Inflammatory macrophage (primary cell): ENCODE measurements around the gene OR10A3.
A peak's percentile ranks its signal among the peaks of the same experiment; 100 is the strongest.
"Not testable (repeated sequence)": the region's sequence is repeated elsewhere in the genome, so short reads cannot be mapped to it uniquely, and the experiment has no call there.

Experiments
- DNase-seq, 2 donors: peaks; one replicate each; pipeline ENCODE4 v3.0.0-alpha.2; 2020 to 2022
- total RNA-seq, 18 experiments: gene quantifications; one replicate each; lab custom pipeline; 2026; ENCODE audit warnings: mixed read lengths in 6 of 18, inconsistent platforms in 2 of 18; lab: John Stamatoyannopoulos, UW

OR10A3 gene
- total RNA-seq: 0 to 0.07 (median 0) reads per million in 18 experiments

GRCh38 chr11:7941608-7942007 lies at the start of gene OR10A3:
Gene OR10A3 (minus strand): TSS chr11:7941708. CDS start chr11:7939520, 2,188 bp downstream.
- no peak for DNase-seq

GRCh38 chr11:7987560-7987883 lies 46.0 kb upstream of the OR10A3 start:
- DNase-seq: not testable (repeated sequence)

- peak; percentile 99 to 100 for DNase-seq
These were observed 45.5 kb upstream of the OR10A3 start, which contains the start of gene EIF3F for GRCh38 chr11:7986768-7987559. Gene EIF3F (plus strand): TSS chr11:7987337. CDS start chr11:7987353, 16 bp downstream.

GRCh38 chr11:7983832-7984590 lies 42.5 kb upstream of the OR10A3 start:
- no peak for DNase-seq

GRCh38 chr11:7982582-7983119 lies 41.1 kb upstream of the OR10A3 start:
- no peak for DNase-seq

GRCh38 chr11:7981619-7982157 lies 40.2 kb upstream of the OR10A3 start:
- DNase-seq: no peak

GRCh38 chr11:7977232-7977917 lies 35.9 kb upstream of the OR10A3 start:
- DNase-seq: peak; percentile 8 to 17

- DNase-seq: no peak
These were observed 33.2 kb upstream of the OR10A3 start for GRCh38 chr11:7974668-7975067.

- no peak for DNase-seq
These were observed 31.5 kb upstream of the OR10A3 start for GRCh38 chr11:7973011-7973410.

- DNase-seq: no peak
These were observed 30.3 kb upstream of the OR10A3 start for GRCh38 chr11:7971846-7972245.

- no peak for DNase-seq
These were observed 28.5 kb upstream of the OR10A3 start for GRCh38 chr11:7969756-7970646.

GRCh38 chr11:7968686-7969085 lies 27.2 kb upstream of the OR10A3 start:
- DNase-seq: no peak

- no peak for DNase-seq
These were observed 26.3 kb upstream of the OR10A3 start for GRCh38 chr11:7967826-7968225.

GRCh38 chr11:7967097-7967496 lies 25.6 kb upstream of the OR10A3 start:
- DNase-seq: no peak

GRCh38 chr11:7965386-7965785 lies 23.9 kb upstream of the OR10A3 start, which contains the start of gene NLRP10:
Gene NLRP10 (minus strand): TSS chr11:7965447. CDS start chr11:7963495, 1,952 bp downstream.
- no peak for DNase-seq

GRCh38 chr11:7964873-7965272 lies 23.4 kb upstream of the OR10A3 start:
- DNase-seq: no peak

GRCh38 chr11:7964261-7964660 lies 22.8 kb upstream of the OR10A3 start:
- no peak for DNase-seq

- DNase-seq: no peak
These were observed 13.7 kb upstream of the OR10A3 start for GRCh38 chr11:7955191-7955590.

GRCh38 chr11:7949934-7950333 lies 8.4 kb upstream of the OR10A3 start:
- no peak for DNase-seq

- no peak for DNase-seq
These were observed 2.6 kb upstream of the OR10A3 start for GRCh38 chr11:7944123-7944522.

GRCh38 chr11:7941146-7941545 lies 362 bp downstream of the OR10A3 start:
- DNase-seq: no peak
